ENCODE measurements around the gene KRTAP9-1.
"Not testable (repeated sequence)": the region's sequence is repeated elsewhere in the genome, so short reads cannot be mapped to it uniquely, and the experiment has no call there.

DNA sequence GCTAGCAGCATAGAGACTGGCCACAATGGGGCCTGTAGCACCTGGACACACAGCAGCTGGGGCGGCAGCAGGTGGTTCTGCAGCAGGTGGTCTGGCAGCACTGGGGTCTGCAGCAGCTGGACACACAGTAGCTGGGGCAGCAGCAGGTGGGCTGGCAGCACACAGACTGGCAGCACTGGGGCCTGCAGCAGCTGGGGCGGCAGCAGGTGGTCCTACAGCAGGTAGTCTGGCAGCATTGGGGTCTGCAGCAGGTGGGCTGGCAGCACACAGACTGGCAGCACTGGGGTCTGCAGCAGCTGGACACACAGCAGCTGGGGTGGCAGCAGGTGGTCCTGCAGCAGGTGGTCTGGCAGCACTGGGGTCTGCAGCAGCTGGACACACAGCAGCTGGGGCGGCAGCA is 29.5 kb upstream of the KRTAP9-1 start:
- TF ChIP-seq, protein P1, sequence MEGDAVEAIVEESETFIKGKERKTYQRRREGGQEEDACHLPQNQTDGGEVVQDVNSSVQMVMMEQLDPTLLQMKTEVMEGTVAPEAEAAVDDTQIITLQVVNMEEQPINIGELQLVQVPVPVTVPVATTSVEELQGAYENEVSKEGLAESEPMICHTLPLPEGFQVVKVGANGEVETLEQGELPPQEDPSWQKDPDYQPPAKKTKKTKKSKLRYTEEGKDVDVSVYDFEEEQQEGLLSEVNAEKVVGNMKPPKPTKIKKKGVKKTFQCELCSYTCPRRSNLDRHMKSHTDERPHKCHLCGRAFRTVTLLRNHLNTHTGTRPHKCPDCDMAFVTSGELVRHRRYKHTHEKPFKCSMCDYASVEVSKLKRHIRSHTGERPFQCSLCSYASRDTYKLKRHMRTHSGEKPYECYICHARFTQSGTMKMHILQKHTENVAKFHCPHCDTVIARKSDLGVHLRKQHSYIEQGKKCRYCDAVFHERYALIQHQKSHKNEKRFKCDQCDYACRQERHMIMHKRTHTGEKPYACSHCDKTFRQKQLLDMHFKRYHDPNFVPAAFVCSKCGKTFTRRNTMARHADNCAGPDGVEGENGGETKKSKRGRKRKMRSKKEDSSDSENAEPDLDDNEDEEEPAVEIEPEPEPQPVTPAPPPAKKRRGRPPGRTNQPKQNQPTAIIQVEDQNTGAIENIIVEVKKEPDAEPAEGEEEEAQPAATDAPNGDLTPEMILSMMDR (IDR thresholded peaks at IDR 0.05): not testable (repeated sequence)
- TF ChIP-seq POLR2A (IDR thresholded peaks at IDR 0.05): not testable (repeated sequence)
